Measurements from ENCODE around the gene JAZF1.

GRCh38 chr7:27897441-27897847, 283.2 kb downstream of the JAZF1 start:
- TF ChIP-seq EP300 (IDR thresholded peaks at IDR 0.05) (no peak), CTCF (IDR thresholded peaks at IDR 0.05) (no peak), POLR2AphosphoS5 (IDR thresholded peaks at IDR 0.05) (no peak)
